GM12872 (cell line): ENCODE results near the gene CNPY1.

ENCODE experiments used
- CTCF ChIP-seq: IDR thresholded peaks from 3 replicates; pipeline ENCODE4 v1.5.1; 2011; ENCODE audit warnings: low read depth, mild to moderate bottlenecking, low read length, moderate library complexity; ENCODE audit not compliant: insufficient read depth

Gene CNPY1

GRCh38 chr7:155495440-155496248, 50.7 kb downstream of the CNPY1 start:
- no peak for TF ChIP-seq CTCF

GRCh38 chr7:155494551-155494950, 51.8 kb downstream of the CNPY1 start:
- TF ChIP-seq CTCF = no peak

GRCh38 chr7:155493744-155494538, 52.4 kb downstream of the CNPY1 start:
- TF ChIP-seq CTCF = no peak

- TF ChIP-seq CTCF = no peak
Observed at GRCh38 chr7:155491812-155492211, 54.5 kb downstream of the CNPY1 start.

- no peak for TF ChIP-seq CTCF
Observed at GRCh38 chr7:155490697-155491628, 55.4 kb downstream of the CNPY1 start.

- TF ChIP-seq CTCF = no peak
Observed at GRCh38 chr7:155489862-155490696, 56.3 kb downstream of the CNPY1 start.
